ENCODE data around the gene MICAL3. TPM values are rescaled to one million over a fixed set of nuclear protein-coding genes. Genes with fewer than 3 reads are reported as not detected.
"Not testable (repeated sequence)": the region's sequence is repeated elsewhere in the genome, so short reads cannot be mapped to it uniquely, and the experiment has no call there.

The MICAL3 gene
- polyA plus RNA-seq, 1 donor: 36.1 TPM

DNA sequence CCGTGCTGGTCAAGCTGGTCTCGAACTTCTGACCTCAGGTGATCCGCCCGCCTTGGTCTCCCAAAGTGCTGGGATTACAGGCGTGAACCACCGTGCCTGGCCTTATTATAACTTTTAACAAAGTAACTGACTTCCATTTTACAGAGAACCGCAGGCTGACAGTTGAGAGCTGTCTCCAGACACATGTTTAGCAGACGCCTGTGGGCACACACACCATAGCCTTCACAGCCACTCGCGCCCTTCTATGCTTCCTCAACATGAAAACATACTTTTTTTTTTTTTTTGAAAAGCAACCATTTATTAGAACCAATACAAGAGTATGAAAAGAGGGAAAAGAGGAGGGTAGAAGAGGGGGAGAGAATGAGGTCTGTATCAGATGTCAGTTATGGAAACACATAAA lies 260.9 kb downstream of the MICAL3 start:
- not testable (repeated sequence) for H3K4me1 ChIP-seq (ENCODE audit: control insufficient read depth, insufficient read depth, low read length); H3K9me3 ChIP-seq (ENCODE audit: control insufficient read depth, low read depth, low read length); H3K36me3 ChIP-seq (ENCODE audit: control insufficient read depth, insufficient read depth, low read length); H3K4me3 ChIP-seq (ENCODE audit: low read length); DNase-seq; H3K27ac ChIP-seq (ENCODE audit: low read length); H3K27me3 ChIP-seq (ENCODE audit: control insufficient read depth, insufficient read depth, low read length)
- WGBS (ENCODE audit: insufficient coverage, low lambda C conversion rate): no CpG with 5 or more reads among the region's 10 CpGs

DNA sequence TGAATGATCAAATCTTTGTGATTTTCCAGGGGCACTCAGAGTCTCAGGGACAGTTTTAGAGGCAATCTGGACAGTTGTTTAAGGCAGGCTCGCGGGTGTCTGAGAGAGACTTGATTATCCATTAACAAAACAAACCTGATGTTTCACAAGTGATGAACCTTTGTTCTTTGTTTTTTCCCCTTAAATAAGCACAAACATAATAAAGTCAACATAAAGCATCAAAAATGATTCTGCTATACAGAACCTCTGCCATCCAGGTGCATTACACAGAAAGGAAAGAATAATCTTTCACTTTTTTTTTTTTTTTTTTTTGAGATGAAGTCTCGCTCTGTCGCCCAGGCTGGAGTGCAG lies 263.2 kb downstream of the MICAL3 start:
- no CpG with 5 or more reads among the region's 4 CpGs for WGBS (ENCODE audit: insufficient coverage, low lambda C conversion rate)
- no peak overlapping the region for H3K4me3 ChIP-seq (ENCODE audit: low read length)
- no peak overlapping the region for H3K27ac ChIP-seq (ENCODE audit: low read length)
- no peaks in the 10 kb centered on the region for H3K4me1 ChIP-seq (ENCODE audit: control insufficient read depth, insufficient read depth, low read length)
- DNase-seq: no peak
- H3K36me3 ChIP-seq (ENCODE audit: control insufficient read depth, insufficient read depth, low read length): no peaks in the 10 kb centered on the region
- no peaks in the 10 kb centered on the region for H3K9me3 ChIP-seq (ENCODE audit: control insufficient read depth, low read depth, low read length)
- H3K27me3 ChIP-seq (ENCODE audit: control insufficient read depth, insufficient read depth, low read length): no peaks in the 10 kb centered on the region

DNA sequence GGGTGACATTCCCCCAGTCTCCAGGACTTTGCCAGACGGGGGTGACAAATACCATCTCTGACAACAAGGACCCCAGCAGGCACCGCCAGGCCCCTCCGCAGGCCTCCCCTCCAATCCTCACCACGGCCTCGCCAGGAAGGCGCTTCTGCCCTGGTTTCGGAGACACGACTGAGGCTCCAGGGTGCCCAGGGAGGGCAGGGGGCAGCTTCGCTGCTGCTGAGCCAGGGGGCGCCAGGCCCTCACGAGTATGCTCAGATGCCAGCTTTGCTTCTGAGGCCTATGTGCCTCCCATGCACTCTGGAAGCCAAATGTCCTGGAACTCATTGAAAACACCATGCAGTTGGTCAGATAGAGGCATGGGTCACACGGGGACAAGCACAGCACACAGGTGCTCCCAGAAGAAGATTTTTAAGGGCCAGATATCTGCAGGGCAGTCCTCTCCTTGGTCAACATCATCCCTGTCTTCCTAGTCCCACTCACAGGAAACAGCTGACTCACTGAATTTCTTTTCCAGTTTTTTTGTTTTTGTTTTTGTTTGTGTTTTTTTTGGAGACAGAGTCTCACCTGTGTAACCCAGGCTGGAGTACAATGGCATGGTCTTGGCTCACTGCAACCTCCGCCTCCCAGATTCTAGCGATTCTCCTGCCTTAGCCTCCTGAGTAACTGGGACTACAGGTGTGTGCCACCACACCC lies 270.0 kb downstream of the MICAL3 start:
- Histone ChIP-seq H3K27ac (ENCODE audit: low read length) (no peak overlapping the region), H3K27me3 (ENCODE audit: control insufficient read depth, insufficient read depth, low read length) (no peaks in the 10 kb centered on the region), H3K4me3 (ENCODE audit: low read length) (no peak overlapping the region), H3K36me3 (ENCODE audit: control insufficient read depth, insufficient read depth, low read length) (no peaks in the 10 kb centered on the region), H3K9me3 (ENCODE audit: control insufficient read depth, low read depth, low read length) (no peaks in the 10 kb centered on the region), H3K4me1 (ENCODE audit: control insufficient read depth, insufficient read depth, low read length) (no peaks in the 10 kb centered on the region)
- no peak for DNase-seq
- WGBS (ENCODE audit: insufficient coverage, low lambda C conversion rate): no CpG with 5 or more reads among the region's 14 CpGs

DNA sequence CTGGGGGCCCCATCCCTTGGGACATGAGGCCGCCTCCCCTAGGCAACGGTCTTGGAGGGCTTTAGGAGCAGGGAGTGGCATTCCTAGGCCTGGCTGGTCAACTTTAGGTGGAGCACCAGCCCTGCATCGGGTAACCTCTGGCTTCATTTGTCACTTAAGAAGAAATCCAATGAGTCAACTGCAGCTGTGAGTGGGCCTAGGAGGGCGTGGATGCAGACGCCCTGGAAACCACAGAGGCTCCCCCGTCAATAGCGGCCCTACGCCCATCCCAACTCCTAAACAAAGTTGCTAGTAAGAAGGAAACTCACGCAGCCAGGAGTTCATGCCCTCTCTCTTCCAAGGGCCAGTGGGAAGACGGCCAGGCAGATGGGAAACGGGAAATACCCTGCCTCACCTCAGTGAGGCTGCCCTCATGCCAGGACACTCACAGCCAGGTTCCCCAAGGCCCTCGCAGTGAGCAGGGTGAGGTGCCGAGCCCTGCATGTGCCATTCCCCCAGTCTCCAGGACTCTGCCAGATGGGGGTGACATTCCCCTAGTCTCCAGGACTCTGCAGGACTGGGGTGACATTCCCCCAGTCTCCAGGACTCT lies 270.9 kb downstream of the MICAL3 start:
- WGBS (ENCODE audit: insufficient coverage, low lambda C conversion rate): no CpG with 5 or more reads among the region's 13 CpGs
- no peak for DNase-seq
- Histone ChIP-seq H3K4me1 (ENCODE audit: control insufficient read depth, insufficient read depth, low read length) (no peaks in the 10 kb centered on the region), H3K4me3 (ENCODE audit: low read length) (no peak overlapping the region), H3K9me3 (ENCODE audit: control insufficient read depth, low read depth, low read length) (no peaks in the 10 kb centered on the region), H3K27me3 (ENCODE audit: control insufficient read depth, insufficient read depth, low read length) (no peaks in the 10 kb centered on the region), H3K27ac (ENCODE audit: low read length) (no peak overlapping the region), H3K36me3 (ENCODE audit: control insufficient read depth, insufficient read depth, low read length) (no peaks in the 10 kb centered on the region)

DNA sequence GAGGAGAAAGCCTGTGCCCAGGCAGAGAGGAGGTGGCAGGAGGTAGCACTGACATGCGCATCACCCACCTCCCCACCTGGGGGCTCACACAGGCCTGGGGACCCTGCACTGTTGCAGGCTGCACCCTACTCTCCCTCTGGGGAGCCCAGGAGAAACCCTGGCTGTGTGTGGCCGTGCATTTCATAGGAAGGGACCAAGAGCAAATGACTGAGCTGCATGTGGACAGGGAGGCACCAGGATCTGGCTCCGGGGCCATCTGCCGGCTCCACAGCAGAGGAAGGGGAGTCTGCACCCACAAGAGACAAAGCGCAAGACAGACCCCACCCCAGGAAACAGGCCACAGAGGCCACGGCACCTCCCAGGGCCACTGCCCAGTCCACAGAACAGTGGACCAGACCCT lies 272.8 kb downstream of the MICAL3 start:
- no peak overlapping the region for H3K4me3 ChIP-seq (ENCODE audit: low read length)
- H3K27ac ChIP-seq (ENCODE audit: low read length): no peak overlapping the region
- no CpG with 5 or more reads among the region's 6 CpGs for WGBS (ENCODE audit: insufficient coverage, low lambda C conversion rate)
- no peaks in the 10 kb centered on the region for H3K27me3 ChIP-seq (ENCODE audit: control insufficient read depth, insufficient read depth, low read length)
- no peak for DNase-seq
- no peaks in the 10 kb centered on the region for H3K36me3 ChIP-seq (ENCODE audit: control insufficient read depth, insufficient read depth, low read length)
- no peaks in the 10 kb centered on the region for H3K9me3 ChIP-seq (ENCODE audit: control insufficient read depth, low read depth, low read length)
- H3K4me1 ChIP-seq (ENCODE audit: control insufficient read depth, insufficient read depth, low read length): no peaks in the 10 kb centered on the region

DNA sequence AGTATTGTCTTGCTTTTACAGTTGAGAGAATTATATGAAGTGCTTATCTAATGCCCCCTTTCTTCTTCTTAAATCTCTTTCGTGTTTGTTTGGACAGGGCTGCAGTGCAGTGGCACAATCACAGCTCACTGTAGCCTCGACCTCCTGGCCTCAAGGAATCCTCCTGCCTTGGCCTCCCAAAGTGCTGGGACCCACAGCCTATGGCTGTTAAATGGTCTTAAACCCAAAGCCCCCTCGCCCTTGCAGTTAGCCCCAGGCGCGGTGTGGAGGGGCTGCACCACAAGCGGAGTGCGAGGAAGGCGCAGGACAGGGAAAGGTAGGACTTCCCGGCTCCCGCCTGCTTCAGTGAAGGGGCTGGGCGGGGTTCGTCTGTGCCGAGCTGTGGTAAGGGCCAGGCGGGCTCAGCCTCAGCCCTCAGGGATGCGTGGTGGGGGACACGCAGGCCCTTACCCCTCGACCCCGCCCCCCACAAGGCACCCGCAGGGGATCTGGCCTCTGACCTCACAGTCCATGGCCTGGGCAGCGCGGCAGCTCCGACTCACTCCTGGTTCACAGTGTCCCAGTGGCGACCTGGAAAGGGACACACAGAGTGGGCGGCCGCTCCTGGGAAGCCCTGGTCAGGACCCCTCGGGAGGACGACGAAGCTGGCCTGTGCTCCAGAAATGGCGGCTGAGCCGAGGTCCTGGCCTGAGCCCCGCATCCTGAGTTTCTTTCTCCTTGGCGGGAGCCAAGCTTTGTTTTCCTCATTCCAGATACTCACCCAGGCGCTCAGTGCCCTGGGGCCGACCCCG lies 274.6 kb downstream of the MICAL3 start:
- no peaks in the 10 kb centered on the region for H3K36me3 ChIP-seq (ENCODE audit: control insufficient read depth, insufficient read depth, low read length)
- no peaks in the 10 kb centered on the region for H3K27me3 ChIP-seq (ENCODE audit: control insufficient read depth, insufficient read depth, low read length)
- no peak overlapping the region for H3K27ac ChIP-seq (ENCODE audit: low read length)
- H3K4me3 ChIP-seq (ENCODE audit: low read length): no peak overlapping the region
- 67% methylated on average over 1 of the region's 35 CpGs for WGBS (ENCODE audit: insufficient coverage, low lambda C conversion rate)
- no peaks in the 10 kb centered on the region for H3K4me1 ChIP-seq (ENCODE audit: control insufficient read depth, insufficient read depth, low read length)
- DNase-seq: no peak
- H3K9me3 ChIP-seq (ENCODE audit: control insufficient read depth, low read depth, low read length): no peaks in the 10 kb centered on the region

DNA sequence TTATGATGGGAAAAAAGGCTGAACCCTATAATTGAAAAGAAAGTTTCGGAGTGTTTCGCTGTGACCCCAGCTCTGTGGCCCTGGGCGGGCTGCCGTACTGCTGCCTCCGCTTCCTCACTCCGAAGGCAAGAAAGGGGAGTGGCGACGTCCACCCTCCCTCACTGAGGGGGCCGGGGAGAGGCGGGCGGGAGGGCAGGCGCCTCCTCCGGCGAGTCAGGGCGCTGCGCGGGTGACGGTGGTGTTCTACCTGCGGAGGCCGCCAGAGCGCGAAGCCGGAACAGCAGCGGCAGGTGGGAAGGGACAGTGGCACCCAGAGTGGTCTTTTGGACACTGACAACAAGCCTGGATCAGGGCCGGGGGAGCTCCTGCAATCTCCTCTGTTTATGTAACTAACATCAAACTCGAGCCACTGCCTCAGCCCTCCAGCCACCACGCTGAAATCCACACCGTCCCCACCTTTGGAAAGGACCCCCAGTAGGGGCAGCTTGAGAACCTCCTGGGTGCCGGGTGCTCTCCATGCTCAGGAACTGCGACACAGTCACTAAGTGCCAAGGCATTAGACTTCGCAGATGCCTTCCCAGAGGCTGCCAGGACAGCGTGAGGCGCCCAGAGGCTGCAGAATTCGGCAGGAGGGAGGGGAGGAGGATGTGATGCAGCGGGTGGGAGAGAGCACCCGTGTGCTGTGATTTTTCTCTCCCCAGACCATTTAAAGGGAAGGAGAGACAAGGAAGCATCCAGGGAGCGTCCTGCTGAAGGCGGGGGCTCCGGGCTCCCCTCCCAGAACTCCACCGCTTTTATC lies 275.6 kb downstream of the MICAL3 start:
- DNase-seq: no peak
- H3K36me3 ChIP-seq (ENCODE audit: control insufficient read depth, insufficient read depth, low read length): no peaks in the 10 kb centered on the region
- no CpG with 5 or more reads among the region's 40 CpGs for WGBS (ENCODE audit: insufficient coverage, low lambda C conversion rate)
- H3K4me1 ChIP-seq (ENCODE audit: control insufficient read depth, insufficient read depth, low read length): no peaks in the 10 kb centered on the region
- H3K27me3 ChIP-seq (ENCODE audit: control insufficient read depth, insufficient read depth, low read length): no peaks in the 10 kb centered on the region
- no peak overlapping the region for H3K4me3 ChIP-seq (ENCODE audit: low read length)
- H3K9me3 ChIP-seq (ENCODE audit: control insufficient read depth, low read depth, low read length): no peaks in the 10 kb centered on the region
- H3K27ac ChIP-seq (ENCODE audit: low read length): no peak overlapping the region

DNA sequence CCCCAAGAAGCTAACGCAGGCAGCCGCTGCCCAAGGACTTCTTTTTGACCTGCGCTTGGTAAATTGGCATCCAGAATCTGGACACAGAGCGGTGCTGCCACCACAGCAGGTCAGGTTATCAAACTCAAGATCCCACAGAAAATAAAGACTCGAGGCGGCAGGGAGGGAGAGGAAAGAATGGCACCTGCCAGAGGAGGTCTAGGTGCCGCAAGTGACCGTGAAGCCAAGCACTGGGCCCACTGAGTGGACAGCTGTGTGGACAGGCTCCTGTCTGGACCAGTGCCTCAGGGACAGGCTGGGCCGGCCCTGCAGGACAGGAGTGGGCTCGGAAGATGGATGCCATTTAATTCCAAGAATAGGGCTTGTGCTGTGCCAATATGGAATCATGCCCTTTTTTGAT lies 277.4 kb downstream of the MICAL3 start:
- H3K27ac ChIP-seq (ENCODE audit: low read length): no peak overlapping the region
- no peak for DNase-seq
- no peaks in the 10 kb centered on the region for H3K27me3 ChIP-seq (ENCODE audit: control insufficient read depth, insufficient read depth, low read length)
- H3K4me3 ChIP-seq (ENCODE audit: low read length): no peak overlapping the region
- no peaks in the 10 kb centered on the region for H3K9me3 ChIP-seq (ENCODE audit: control insufficient read depth, low read depth, low read length)
- peaks cover 2% of the 10 kb centered on the region for H3K36me3 ChIP-seq (ENCODE audit: control insufficient read depth, insufficient read depth, low read length)
- no peaks in the 10 kb centered on the region for H3K4me1 ChIP-seq (ENCODE audit: control insufficient read depth, insufficient read depth, low read length)
- no CpG with 5 or more reads among the region's 10 CpGs for WGBS (ENCODE audit: insufficient coverage, low lambda C conversion rate)

DNA sequence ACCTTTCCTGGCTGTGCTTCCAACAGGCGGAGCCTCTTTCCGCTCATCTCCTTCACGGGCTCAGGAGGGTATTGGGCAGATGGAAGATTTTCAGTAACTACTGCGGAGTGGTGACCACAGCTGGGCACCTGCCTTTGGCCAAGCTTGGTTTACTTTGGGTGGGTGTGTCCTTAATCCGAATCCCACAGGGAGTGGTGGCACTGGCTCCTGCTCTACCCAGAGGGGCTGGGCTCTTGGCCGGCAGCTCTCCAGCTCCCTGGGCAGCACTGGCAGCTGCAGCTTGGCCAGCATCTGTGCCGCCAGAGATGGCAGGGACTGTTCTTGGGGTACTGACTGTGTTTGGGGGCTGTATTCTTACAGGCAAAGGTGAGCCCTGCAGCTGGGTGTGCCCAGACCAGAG lies 279.9 kb downstream of the MICAL3 start:
- peaks cover 2% of the 10 kb centered on the region for H3K36me3 ChIP-seq (ENCODE audit: control insufficient read depth, insufficient read depth, low read length)
- no peaks in the 10 kb centered on the region for H3K4me1 ChIP-seq (ENCODE audit: control insufficient read depth, insufficient read depth, low read length)
- no CpG with 5 or more reads among the region's 7 CpGs for WGBS (ENCODE audit: insufficient coverage, low lambda C conversion rate)
- no peaks in the 10 kb centered on the region for H3K27me3 ChIP-seq (ENCODE audit: control insufficient read depth, insufficient read depth, low read length)
- no peaks in the 10 kb centered on the region for H3K9me3 ChIP-seq (ENCODE audit: control insufficient read depth, low read depth, low read length)
- no peak for DNase-seq
- H3K27ac ChIP-seq (ENCODE audit: low read length): no peak overlapping the region
- no peak overlapping the region for H3K4me3 ChIP-seq (ENCODE audit: low read length)

DNA sequence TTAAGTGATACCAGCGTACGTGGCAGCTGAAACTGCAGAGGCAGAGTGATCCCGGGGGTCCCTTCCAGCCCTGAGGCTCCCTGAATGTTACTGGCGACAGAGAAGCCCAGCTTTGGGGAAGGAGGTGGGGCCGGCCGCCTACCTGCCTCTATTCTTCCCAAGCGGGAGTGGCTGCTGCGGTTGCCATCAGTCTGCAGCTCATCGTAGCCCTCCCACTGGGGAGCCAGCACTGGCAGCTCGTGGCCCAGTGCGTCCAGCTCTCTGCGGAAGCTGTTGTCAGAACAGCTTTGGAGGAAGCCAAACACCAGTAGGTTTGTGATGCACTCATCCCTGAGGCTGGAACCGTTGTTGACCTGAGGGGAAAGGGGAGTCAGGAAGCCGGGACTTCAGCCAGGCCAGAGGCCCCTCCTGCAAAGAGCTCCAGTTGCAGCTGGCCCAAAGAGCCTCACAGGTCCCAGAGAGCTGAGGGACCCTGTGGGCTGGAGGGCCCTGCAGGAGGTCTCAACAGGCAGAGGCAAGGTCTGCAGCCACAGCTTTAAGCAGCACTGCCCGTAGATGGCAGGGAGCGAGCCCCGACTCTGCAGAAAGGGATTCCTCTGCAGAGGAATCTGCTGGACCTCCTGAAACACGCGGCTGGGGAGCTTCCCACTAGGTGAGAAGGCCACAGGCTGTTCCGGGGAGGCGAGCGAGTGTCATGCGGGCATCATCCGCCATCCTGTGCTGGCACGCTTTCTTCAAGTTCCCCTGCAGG lies 280.5 kb downstream of the MICAL3 start:
- H3K4me3 ChIP-seq (ENCODE audit: low read length): no peak overlapping the region
- no peaks in the 10 kb centered on the region for H3K27me3 ChIP-seq (ENCODE audit: control insufficient read depth, insufficient read depth, low read length)
- no CpG with 5 or more reads among the region's 25 CpGs for WGBS (ENCODE audit: insufficient coverage, low lambda C conversion rate)
- peaks cover 8% of the 10 kb centered on the region for H3K36me3 ChIP-seq (ENCODE audit: control insufficient read depth, insufficient read depth, low read length)
- DNase-seq: no peak
- no peaks in the 10 kb centered on the region for H3K9me3 ChIP-seq (ENCODE audit: control insufficient read depth, low read depth, low read length)
- no peak overlapping the region for H3K27ac ChIP-seq (ENCODE audit: low read length)
- H3K4me1 ChIP-seq (ENCODE audit: control insufficient read depth, insufficient read depth, low read length): no peaks in the 10 kb centered on the region
